ENCODE data around the gene ZSWIM8.

DNA sequence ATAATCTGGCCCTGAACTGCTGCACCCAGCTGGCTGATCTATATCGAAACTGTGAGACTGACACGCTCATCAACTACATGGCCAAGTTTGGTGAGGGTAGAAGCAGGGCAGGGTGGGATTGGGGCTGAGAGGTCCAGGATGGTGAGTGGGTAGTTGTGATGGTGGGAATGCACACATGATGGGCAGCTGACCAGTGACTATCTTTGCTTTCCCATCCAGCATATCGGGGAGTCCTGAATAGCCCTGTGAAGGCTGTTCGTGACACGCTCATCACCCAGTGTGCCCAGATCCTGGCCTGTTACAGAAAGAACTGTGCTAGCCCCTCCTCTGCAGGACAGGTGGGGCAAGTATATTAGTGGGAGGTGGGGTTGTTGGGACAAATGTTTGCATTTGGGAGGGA lies 16.0 kb upstream of the ZSWIM8 start:
- TF ChIP-seq, protein P1, sequence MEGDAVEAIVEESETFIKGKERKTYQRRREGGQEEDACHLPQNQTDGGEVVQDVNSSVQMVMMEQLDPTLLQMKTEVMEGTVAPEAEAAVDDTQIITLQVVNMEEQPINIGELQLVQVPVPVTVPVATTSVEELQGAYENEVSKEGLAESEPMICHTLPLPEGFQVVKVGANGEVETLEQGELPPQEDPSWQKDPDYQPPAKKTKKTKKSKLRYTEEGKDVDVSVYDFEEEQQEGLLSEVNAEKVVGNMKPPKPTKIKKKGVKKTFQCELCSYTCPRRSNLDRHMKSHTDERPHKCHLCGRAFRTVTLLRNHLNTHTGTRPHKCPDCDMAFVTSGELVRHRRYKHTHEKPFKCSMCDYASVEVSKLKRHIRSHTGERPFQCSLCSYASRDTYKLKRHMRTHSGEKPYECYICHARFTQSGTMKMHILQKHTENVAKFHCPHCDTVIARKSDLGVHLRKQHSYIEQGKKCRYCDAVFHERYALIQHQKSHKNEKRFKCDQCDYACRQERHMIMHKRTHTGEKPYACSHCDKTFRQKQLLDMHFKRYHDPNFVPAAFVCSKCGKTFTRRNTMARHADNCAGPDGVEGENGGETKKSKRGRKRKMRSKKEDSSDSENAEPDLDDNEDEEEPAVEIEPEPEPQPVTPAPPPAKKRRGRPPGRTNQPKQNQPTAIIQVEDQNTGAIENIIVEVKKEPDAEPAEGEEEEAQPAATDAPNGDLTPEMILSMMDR (IDR thresholded peaks at IDR 0.05): no peak
- no peak for TF ChIP-seq EZH2 (IDR thresholded peaks at IDR 0.05; ENCODE audit: borderline replicate concordance, insufficient read depth, low read depth, low read length, poor library complexity, severe bottlenecking)

Data from B cell (primary cell).